ENCODE results near the gene PADI4. TPM values are rescaled to one million over a fixed set of nuclear protein-coding genes. Genes with fewer than 3 reads are reported as not detected.

PADI4 gene
- not detected for total RNA-seq

- H3K4me1 ChIP-seq, result no peaks in the 10 kb centered on the region
- TF ChIP-seq, protein P1, sequence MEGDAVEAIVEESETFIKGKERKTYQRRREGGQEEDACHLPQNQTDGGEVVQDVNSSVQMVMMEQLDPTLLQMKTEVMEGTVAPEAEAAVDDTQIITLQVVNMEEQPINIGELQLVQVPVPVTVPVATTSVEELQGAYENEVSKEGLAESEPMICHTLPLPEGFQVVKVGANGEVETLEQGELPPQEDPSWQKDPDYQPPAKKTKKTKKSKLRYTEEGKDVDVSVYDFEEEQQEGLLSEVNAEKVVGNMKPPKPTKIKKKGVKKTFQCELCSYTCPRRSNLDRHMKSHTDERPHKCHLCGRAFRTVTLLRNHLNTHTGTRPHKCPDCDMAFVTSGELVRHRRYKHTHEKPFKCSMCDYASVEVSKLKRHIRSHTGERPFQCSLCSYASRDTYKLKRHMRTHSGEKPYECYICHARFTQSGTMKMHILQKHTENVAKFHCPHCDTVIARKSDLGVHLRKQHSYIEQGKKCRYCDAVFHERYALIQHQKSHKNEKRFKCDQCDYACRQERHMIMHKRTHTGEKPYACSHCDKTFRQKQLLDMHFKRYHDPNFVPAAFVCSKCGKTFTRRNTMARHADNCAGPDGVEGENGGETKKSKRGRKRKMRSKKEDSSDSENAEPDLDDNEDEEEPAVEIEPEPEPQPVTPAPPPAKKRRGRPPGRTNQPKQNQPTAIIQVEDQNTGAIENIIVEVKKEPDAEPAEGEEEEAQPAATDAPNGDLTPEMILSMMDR (IDR thresholded peaks at IDR 0.05), result no peak
- TF ChIP-seq POLR2A (IDR thresholded peaks at IDR 0.05), result no peak
- no peaks in the 10 kb centered on the region for H3K9me3 ChIP-seq
- H3K4me3 ChIP-seq, result no peak within 1 kb of the TSS
- no peak within 1 kb of the TSS for H3K27ac ChIP-seq
- DNase-seq, result no peak
- no peaks in the 10 kb centered on the region for H3K36me3 ChIP-seq
- no peaks in the 10 kb centered on the region for H3K27me3 ChIP-seq
Observed at GRCh38 chr1:17307946-17308345, at the start of gene PADI4. PADI4 (plus strand) TSS chr1:17308197; CDS start chr1:17308223, 26 bp downstream.

DNA sequence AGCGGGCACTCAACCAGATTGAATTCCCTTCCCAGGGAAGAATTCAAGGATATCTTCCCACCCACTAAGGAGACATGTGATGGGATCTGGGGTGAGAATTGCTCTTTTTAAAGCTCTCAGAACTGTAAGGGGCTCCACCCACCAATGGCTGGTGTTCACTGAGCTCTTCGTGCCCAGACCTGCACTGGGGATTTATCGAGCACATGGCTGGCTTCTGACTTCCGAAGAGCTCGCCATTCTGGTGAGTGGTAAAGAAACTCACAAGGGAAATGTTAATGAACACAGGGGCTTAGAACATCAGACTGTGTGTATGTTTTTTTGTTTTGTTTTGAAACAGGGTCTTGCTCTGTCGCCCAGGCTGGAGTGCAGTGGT lies 49.3 kb upstream of the PADI4 start:
- DNase-seq, result no peak
- no peaks in the 10 kb centered on the region for H3K4me1 ChIP-seq
- no peaks in the 10 kb centered on the region for H3K36me3 ChIP-seq
- no peak for TF ChIP-seq POLR2A (IDR thresholded peaks at IDR 0.05)
- TF ChIP-seq, protein P1 (IDR thresholded peaks at IDR 0.05), result no peak
- H3K27ac ChIP-seq, result no peak overlapping the region
- no peak overlapping the region for H3K4me3 ChIP-seq
- H3K27me3 ChIP-seq, result no peaks in the 10 kb centered on the region
- H3K9me3 ChIP-seq, result no peaks in the 10 kb centered on the region

GRCh38 chr1:17259233-17259873 lies 48.6 kb upstream of the PADI4 start:
- Histone ChIP-seq H3K27me3 (no peaks in the 10 kb centered on the region), H3K9me3 (no peaks in the 10 kb centered on the region), H3K36me3 (no peaks in the 10 kb centered on the region), H3K27ac (no peak overlapping the region), H3K4me1 (no peaks in the 10 kb centered on the region), H3K4me3 (no peak overlapping the region)
- no peak for DNase-seq
- TF ChIP-seq POLR2A (IDR thresholded peaks at IDR 0.05), result no peak
- TF ChIP-seq, protein P1 (IDR thresholded peaks at IDR 0.05), result no peak

GRCh38 chr1:17260264-17260663 lies 47.7 kb upstream of the PADI4 start:
- TF ChIP-seq POLR2A (IDR thresholded peaks at IDR 0.05), result no peak
- TF ChIP-seq, protein P1 (IDR thresholded peaks at IDR 0.05), result no peak
- no peaks in the 10 kb centered on the region for H3K27me3 ChIP-seq
- no peaks in the 10 kb centered on the region for H3K9me3 ChIP-seq
- H3K4me3 ChIP-seq, result no peak overlapping the region
- H3K36me3 ChIP-seq, result no peaks in the 10 kb centered on the region
- no peak overlapping the region for H3K27ac ChIP-seq
- no peaks in the 10 kb centered on the region for H3K4me1 ChIP-seq
- no peak for DNase-seq

DNA sequence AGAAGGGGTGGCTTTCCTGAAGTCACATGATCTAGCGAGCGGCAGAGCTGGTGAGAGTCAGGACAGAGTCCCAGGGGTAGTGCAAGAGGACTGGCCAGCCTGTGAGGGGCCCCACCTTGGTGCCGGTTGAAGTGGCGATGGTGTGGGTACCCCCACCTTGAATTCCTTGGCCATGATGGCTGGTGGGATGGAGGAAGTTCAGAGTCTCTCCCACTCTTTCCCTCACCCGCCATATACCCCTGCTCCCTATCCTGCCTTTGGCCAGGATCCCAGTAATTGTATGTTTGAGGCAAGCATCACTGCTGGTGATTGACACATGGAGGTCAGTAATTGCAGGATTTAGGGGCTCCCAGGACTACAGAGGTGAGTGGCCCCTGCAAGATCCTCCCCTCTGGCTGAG lies 47.3 kb upstream of the PADI4 start:
- no peaks in the 10 kb centered on the region for H3K36me3 ChIP-seq
- H3K4me3 ChIP-seq, result no peak overlapping the region
- TF ChIP-seq, protein P1 (IDR thresholded peaks at IDR 0.05), result no peak
- TF ChIP-seq POLR2A (IDR thresholded peaks at IDR 0.05), result no peak
- no peaks in the 10 kb centered on the region for H3K9me3 ChIP-seq
- H3K27ac ChIP-seq, result no peak overlapping the region
- H3K4me1 ChIP-seq, result no peaks in the 10 kb centered on the region
- no peaks in the 10 kb centered on the region for H3K27me3 ChIP-seq
- no peak for DNase-seq

DNA sequence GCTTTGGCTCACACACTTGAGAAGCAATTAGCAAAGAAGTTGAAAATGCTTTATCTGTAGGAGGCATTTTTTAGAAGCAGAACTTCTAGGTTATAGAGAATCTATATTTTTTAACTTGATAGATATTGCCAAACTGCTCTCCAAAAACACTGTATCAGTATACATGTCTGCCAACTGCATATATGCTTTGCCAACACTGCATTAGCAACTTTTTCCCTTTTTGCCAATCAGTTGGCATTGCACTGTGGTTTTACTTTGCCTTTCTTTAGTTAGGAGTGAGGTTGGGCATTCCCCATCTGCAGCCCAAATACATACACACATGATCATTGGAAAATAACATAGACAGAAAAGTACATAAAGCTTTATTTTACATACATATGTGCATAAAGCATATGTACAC lies 44.1 kb upstream of the PADI4 start:
- no peak overlapping the region for H3K27ac ChIP-seq
- TF ChIP-seq POLR2A (IDR thresholded peaks at IDR 0.05), result no peak
- TF ChIP-seq, protein P1 (IDR thresholded peaks at IDR 0.05), result no peak
- no peak for DNase-seq
- H3K4me3 ChIP-seq, result no peak overlapping the region
- no peaks in the 10 kb centered on the region for H3K4me1 ChIP-seq
- H3K36me3 ChIP-seq, result no peaks in the 10 kb centered on the region
- H3K27me3 ChIP-seq, result no peaks in the 10 kb centered on the region
- no peaks in the 10 kb centered on the region for H3K9me3 ChIP-seq

Data from Peyer's patch (tissue), 4 donors.